Suprapubic skin (tissue), 4 donors: ENCODE results near the gene HAPLN3. TPM values are rescaled to one million over a fixed set of nuclear protein-coding genes. Genes with fewer than 3 reads are reported as not detected.
"Not testable (repeated sequence)": the region's sequence is repeated elsewhere in the genome, so short reads cannot be mapped to it uniquely, and the experiment has no call there.

Experiments used
- DNase-seq, 2 donors: peaks; one replicate each; pipeline ENCODE4 v3.0.0-alpha.2; 2019; ENCODE audit warnings: low spot score in 2 of 2
- H3K27ac ChIP-seq: fragments of 200-600 bp; sonication (generic); one replicate; pipeline ENCODE4 v1.5.1; 2019
- H3K27me3 ChIP-seq: fragments of 200-600 bp; sonication (generic); one replicate; pipeline ENCODE4 v1.5.1; 2019
- H3K36me3 ChIP-seq: fragments of 200-600 bp; sonication (generic); one replicate; pipeline ENCODE4 v1.5.1; 2019
- H3K4me1 ChIP-seq: fragments of 200-600 bp; sonication (generic); one replicate; pipeline ENCODE4 v1.5.1; 2019
- H3K4me3 ChIP-seq: fragments of 200-600 bp; sonication (generic); one replicate; pipeline ENCODE4 v1.5.1; 2019; ENCODE audit warnings: mild to moderate bottlenecking
- H3K9me3 ChIP-seq: fragments of 200-600 bp; sonication (generic); one replicate; pipeline ENCODE4 v1.5.1; 2019
- CTCF ChIP-seq, 2 donors: fragments of 200-600 bp in 1 of 2; fragments of 450-650 bp in 1 of 2; sonication (generic) in 1 of 2; IDR thresholded peaks; one replicate each; pipeline ENCODE4 v1.5.1; 2016 to 2019; ENCODE audit warnings: antibody characterized with exemption in 2 of 2, mild to moderate bottlenecking in 1 of 2, moderate library complexity in 1 of 2
- EP300 ChIP-seq: sonication (generic); formaldehyde crosslinking; IDR thresholded peaks from one replicate; pipeline ENCODE4 v1.6.1; 2017; ENCODE audit warnings: antibody characterized with exemption
- POLR2A ChIP-seq, 2 donors: fragments of 450-650 bp; IDR thresholded peaks; one replicate each; pipeline ENCODE4 v1.6.1; 2017; ENCODE audit warnings: antibody characterized with exemption in 2 of 2, mild to moderate bottlenecking in 2 of 2, moderate library complexity in 2 of 2
- POLR2AphosphoS5 ChIP-seq, 3 donors: sonication (generic); formaldehyde crosslinking; IDR thresholded peaks; one replicate each; pipeline ENCODE4 v1.6.1; 2017; ENCODE audit warnings: antibody characterized with exemption in 3 of 3
- WGBS: methylation state at CpG from one replicate; pipeline ENCODE4 v1.1.5; 2018; 5-methylcytosine and 5-hydroxymethylcytosine counted together
- total RNA-seq, 4 donors: library from RNA; depleted of rRNA; stranded (reverse); fragments of >200 nt; gene quantifications; one replicate each; pipeline ENCODE4 v1.1.0, GENCODE V29; 2016

Gene HAPLN3
- total RNA-seq, 4 donors from 2014 or later: 4.8 to 14.6 (median 8.9) TPM

GRCh38 chr15:88932875-88933330 lies 37.6 kb upstream of the HAPLN3 start:
- WGBS: 53% methylated on average over 1 of the region's 1 CpG
- H3K4me1 ChIP-seq: peaks cover 4% of the 10 kb centered on the region
- no peak for TF ChIP-seq POLR2AphosphoS5 (IDR thresholded peaks at IDR 0.05)
- H3K36me3 ChIP-seq: no peaks in the 10 kb centered on the region
- H3K9me3 ChIP-seq: no peaks in the 10 kb centered on the region
- H3K27ac ChIP-seq: no peak overlapping the region
- H3K4me3 ChIP-seq: no peak overlapping the region
- H3K27me3 ChIP-seq: no peaks in the 10 kb centered on the region
- no peak for DNase-seq

GRCh38 chr15:88932271-88932874 lies 37.0 kb upstream of the HAPLN3 start:
- Histone ChIP-seq H3K36me3 (no peaks in the 10 kb centered on the region), H3K9me3 (no peaks in the 10 kb centered on the region), H3K27me3 (no peaks in the 10 kb centered on the region), H3K4me1 (peaks cover 4% of the 10 kb centered on the region), H3K4me3 (no peak overlapping the region), H3K27ac (peak overlapping the region; percentile 1)
- 53% methylated on average over 4 of the region's 4 CpGs for WGBS
- TF ChIP-seq POLR2A (IDR thresholded peaks at IDR 0.05) (no peak), POLR2AphosphoS5 (IDR thresholded peaks at IDR 0.05) (no peak), CTCF (IDR thresholded peaks at IDR 0.05) (no peak), EP300 (no peak)
- no peak for DNase-seq

- no peaks in the 10 kb centered on the region for H3K27me3 ChIP-seq
- TF ChIP-seq EP300 (no peak), POLR2A (IDR thresholded peaks at IDR 0.05) (no peak), POLR2AphosphoS5 (IDR thresholded peaks at IDR 0.05) (no peak), CTCF (IDR thresholded peaks at IDR 0.05) (no peak)
- peaks cover 4% of the 10 kb centered on the region for H3K4me1 ChIP-seq
- no peaks in the 10 kb centered on the region for H3K36me3 ChIP-seq
- H3K9me3 ChIP-seq: no peaks in the 10 kb centered on the region
- DNase-seq: no peak
- H3K27ac ChIP-seq: no peak overlapping the region
- no peak overlapping the region for H3K4me3 ChIP-seq
- WGBS: 97% methylated on average over 2 of the region's 2 CpGs
These were observed 35.2 kb upstream of the HAPLN3 start for GRCh38 chr15:88930579-88930978.

GRCh38 chr15:88929358-88930098 lies 34.2 kb upstream of the HAPLN3 start:
- not testable (repeated sequence) for H3K4me3 ChIP-seq, H3K9me3 ChIP-seq, H3K4me1 ChIP-seq, H3K36me3 ChIP-seq, DNase-seq, H3K27me3 ChIP-seq, H3K27ac ChIP-seq
- 74% methylated on average over 3 of the region's 3 CpGs for WGBS

GRCh38 chr15:88928192-88928591 lies 32.8 kb upstream of the HAPLN3 start:
- not testable (repeated sequence) for H3K9me3 ChIP-seq, H3K27me3 ChIP-seq, DNase-seq, H3K27ac ChIP-seq, H3K4me1 ChIP-seq, H3K36me3 ChIP-seq, H3K4me3 ChIP-seq

GRCh38 chr15:88925648-88926047 lies 30.3 kb upstream of the HAPLN3 start:
- DNase-seq, H3K27me3 ChIP-seq, H3K9me3 ChIP-seq, H3K36me3 ChIP-seq, H3K27ac ChIP-seq, H3K4me1 ChIP-seq, H3K4me3 ChIP-seq: not testable (repeated sequence)
- 71% methylated on average over 2 of the region's 2 CpGs for WGBS

GRCh38 chr15:88920892-88921435 lies 25.6 kb upstream of the HAPLN3 start:
- not testable (repeated sequence) for H3K36me3 ChIP-seq, H3K27me3 ChIP-seq, H3K9me3 ChIP-seq, H3K27ac ChIP-seq, DNase-seq, H3K4me3 ChIP-seq
- WGBS: 87% methylated on average over 12 of the region's 12 CpGs
- peaks cover 10% of the 10 kb centered on the region for H3K4me1 ChIP-seq
